K562 (cell line): Measurements from ENCODE around the gene RALY.

Experiments used
- JUND ChIP-seq, 2 experiments: IDR thresholded peaks; 2 replicates in 1 of 2; 3 replicates in 1 of 2; pipeline ENCODE4 v1.6.1; 2011; ENCODE audit warnings: borderline replicate concordance in 2 of 2, low read depth in 2 of 2, low read length in 2 of 2, improper control_type of control experiment in 1 of 2, missing biosample characterization in 1 of 2, missing genetic modification characterization in 1 of 2, missing genetic modification reagents in 1 of 2
- TF ChIP-seq, protein P1 (sequence below): sonication (generic); formaldehyde crosslinking; IDR thresholded peaks from 2 replicates; pipeline ENCODE4 v1.8.1; 2023; ENCODE audit warnings: mild to moderate bottlenecking, missing genetic modification reagents

DNA sequence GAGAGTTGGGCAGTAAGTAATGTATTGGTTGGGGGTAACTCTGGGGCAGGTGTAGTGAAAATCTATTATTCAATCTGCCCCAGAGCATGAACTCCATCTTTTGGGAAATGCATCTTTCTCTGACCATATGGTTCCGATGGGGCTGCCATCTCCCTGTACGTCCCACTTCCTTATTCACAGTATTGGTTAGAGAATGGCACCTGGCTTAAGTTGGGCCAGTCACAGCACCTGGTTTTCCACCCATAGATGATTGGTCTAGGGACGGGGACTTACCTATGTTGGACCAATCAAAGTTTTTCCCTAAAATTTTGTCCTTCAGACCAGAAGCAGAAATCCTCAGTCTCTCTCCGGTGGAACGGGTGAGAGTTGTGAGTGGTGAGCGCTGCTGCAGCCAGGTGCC lies 2.2 kb upstream of the RALY start:
- TF ChIP-seq JUND (IDR thresholded peaks at IDR 0.05; ENCODE audit: borderline replicate concordance, low read depth, low read length), result no peak
- TF ChIP-seq JUND (tag; IDR thresholded peaks at IDR 0.05; ENCODE audit: borderline replicate concordance, low read depth, low read length), result no peak
- TF ChIP-seq, protein P1, sequence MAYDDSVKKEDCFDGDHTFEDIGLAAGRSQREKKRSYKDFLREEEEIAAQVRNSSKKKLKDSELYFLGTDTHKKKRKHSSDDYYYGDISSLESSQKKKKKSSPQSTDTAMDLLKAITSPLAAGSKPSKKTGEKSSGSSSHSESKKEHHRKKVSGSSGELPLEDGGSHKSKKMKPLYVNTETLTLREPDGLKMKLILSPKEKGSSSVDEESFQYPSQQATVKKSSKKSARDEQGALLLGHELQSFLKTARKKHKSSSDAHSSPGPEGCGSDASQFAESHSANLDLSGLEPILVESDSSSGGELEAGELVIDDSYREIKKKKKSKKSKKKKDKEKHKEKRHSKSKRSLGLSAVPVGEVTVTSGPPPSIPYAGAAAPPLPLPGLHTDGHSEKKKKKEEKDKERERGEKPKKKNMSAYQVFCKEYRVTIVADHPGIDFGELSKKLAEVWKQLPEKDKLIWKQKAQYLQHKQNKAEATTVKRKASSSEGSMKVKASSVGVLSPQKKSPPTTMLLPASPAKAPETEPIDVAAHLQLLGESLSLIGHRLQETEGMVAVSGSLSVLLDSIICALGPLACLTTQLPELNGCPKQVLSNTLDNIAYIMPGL (CRISPR knock-in tag), result no peak
